NCI-H748 (cell line): ENCODE results near the gene TBX18.

Source experiments
- DNase-seq: peaks from one replicate; lab custom pipeline; 2025; ENCODE audit not compliant: unreplicated experiment; lab: John Stamatoyannopoulos, UW

The TBX18 gene

DNA sequence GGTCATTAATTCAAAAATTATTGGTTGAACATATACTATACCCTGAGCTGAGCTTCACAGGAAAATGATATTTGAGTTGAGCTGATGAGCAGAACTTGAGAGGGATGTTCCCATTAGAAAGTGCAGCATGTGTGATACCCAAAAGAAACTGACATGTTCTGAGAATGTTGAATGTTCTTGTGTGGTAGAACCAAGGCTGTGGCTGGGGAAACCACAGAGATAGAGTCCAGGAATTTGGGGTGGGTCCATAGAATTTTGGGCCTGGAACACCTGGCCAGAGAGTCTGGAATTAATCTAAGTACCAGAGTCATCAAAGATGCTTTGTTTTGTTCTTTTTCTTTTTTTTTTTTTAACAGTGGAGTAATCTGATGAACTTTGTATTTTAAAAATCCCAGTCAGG is 88.7 kb downstream of the TBX18 start:
- DNase-seq, result no peak

DNA sequence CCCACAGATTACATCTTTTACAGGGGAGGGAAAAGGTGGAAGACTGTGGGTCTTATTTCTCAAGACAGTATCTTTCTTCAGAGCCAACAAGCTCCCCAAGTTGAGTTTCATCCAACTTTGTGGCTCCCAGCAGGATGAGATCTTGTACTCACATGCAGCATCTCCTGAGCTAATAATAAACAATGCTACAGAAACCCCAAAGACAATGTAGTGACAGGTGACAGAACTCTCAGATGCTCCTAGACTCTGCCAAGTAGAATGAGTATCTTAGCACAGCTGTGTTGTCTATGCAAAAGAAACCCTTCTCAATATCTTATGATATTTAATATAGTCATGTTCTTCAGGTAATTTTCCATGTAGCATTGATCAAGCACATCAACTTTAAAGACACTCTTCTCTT is 90.0 kb downstream of the TBX18 start:
- no peak for DNase-seq

DNA sequence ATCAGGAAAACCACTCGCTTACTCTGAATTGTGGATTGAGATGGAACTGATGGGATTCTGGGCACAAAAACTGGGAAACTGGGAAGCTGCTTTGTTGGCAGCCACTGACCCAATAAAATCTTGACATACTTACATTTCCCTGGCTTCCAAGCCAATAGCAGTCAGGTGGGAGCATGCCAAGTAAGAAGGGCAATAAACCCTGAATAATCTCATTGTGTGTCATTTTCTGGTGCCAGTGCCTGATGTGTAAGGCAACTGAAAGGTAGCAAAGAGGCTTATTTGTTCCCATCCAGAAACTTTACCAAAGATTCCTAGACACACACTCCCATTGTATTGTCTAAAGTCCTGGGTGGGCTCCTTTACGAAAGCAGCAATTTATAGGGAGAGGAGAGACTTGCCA is 93.2 kb downstream of the TBX18 start:
- DNase-seq, result no peak

DNA sequence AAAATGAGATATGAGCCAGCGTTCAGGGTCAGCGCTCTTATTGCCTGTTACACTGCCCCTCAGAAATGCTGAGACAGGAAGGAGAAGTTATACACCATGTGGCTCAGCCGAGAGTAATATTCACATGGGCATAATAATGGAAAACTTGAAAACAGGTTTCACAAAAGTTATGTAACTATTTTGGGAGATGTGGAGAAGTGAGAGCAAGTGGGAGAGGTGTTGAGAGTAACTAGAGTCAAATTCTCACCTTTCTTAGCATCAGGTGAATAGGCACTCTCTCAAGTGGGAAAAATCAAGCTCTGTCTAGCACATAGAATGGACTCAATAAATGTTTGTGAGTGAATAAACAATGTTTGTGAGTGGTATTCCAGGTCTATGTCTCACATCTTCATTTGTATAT is 94.5 kb downstream of the TBX18 start:
- DNase-seq, result no peak

DNA sequence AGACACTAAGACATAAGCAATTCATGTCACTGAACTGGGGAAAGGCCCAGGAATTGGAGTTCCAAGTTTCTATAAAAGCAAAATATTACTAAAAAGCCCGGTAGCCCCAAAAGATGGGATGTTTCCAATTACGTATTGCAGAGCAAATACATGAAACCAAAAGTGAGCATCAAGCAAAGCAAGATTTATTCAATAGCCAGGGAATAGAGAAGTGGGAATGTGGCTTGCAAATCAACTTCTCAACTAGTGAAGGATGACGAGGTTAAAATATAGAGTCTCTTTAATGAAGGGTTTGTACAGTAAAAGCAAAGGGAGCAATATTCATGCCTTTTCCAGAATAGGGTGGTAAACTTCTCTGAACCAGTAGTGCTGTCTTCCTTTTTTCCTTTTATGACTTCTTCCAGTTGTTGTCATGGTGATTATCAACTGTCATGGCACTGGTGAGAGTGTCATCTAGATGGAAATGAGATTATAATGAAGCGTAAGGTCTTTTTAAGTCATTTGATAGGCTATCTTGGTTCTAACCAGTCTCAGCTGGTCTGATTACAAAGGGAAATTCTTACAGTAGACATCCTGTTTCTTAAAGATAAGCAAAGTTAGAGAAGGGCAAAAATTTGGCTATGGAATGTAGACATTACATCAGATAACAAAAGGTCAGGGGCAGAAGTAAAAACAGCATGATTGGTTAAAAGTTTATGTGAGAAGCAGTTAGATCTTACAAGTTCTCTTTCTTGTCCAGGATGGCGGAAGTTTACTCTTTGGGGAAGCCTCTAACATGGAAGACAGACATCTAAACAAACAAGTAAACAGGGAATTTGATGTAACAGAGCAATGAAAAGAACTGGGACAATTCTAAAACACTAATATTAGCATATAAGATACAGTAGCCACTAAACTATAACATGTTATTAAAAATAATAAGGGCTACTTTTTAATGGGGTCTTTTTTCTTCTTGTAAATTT is 96.9 kb downstream of the TBX18 start:
- DNase-seq, result no peak

DNA sequence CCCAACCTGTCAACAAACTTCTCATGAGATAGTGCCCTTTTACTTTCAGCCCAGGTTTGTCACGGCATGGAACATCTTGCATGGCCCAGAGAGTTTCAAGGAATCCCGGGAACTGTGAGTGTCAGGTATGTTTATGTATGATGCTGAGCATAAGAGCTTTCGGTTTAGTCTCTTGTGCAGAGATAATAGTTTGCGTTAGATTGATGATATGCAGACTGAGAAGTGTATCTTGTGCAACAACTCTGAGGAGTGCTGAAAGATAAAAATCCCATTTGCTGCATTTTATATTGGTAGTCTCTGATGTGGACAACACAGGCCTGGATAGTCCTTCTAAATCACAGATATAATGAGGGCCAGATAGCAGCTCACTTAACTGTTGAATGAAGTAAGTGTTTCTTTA is 99.0 kb downstream of the TBX18 start:
- DNase-seq, result no peak

DNA sequence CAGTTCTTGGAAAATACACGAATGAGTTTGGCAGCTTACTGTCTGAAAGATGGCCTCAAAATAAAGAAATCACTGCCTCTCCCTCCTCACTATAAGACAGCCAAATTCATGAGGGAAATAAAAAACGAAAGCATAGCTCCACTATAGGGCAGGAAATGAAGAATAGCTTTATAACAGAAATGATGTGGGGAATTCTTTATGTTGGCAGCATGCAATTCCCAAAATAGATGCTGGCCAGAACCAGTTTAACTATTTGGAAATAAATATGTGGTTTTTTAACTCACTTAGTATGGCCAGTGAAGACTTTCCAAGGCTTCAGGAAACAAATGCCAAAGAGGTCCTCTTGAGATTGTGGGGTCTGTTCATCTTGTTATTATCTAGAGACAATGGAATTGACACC is 100.5 kb downstream of the TBX18 start:
- no peak for DNase-seq

DNA sequence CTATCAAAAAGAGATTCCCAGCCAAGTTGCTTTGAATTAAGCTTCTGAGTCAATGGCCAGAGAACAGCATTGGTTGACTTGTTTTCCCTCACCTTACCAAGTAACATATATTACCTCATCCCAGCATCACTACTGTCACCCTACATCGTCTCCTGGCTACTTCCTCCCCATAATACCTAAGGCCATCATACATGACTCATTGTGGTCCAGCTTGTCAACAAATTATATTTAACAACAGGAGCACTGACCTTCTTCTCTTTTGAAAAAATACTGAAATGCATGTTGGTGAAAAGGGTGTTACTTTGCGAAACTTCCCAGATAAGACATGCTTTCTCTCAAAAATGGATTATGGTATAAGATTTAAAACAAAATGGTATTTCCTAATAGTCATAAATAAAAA is 106.9 kb downstream of the TBX18 start:
- no peak for DNase-seq

DNA sequence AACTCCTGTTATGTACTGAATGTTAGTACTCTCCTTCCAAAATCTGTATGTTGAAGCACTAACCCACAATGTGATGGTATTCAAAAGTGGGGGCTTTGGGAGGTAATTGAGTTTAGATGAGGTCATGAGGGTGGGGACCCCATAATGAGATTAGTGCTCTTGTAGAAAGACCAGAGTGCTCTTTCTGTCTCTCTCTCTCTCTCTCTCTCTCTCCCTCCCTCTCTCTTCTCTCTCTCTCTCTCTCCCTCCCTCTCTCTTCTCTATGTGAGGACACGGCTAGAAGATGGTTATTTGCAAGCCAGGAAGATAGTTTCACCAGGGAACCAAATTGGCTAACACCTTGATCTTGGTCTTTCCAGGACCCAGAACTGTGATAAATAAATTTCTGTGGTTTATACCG is 107.4 kb downstream of the TBX18 start:
- no peak for DNase-seq

DNA sequence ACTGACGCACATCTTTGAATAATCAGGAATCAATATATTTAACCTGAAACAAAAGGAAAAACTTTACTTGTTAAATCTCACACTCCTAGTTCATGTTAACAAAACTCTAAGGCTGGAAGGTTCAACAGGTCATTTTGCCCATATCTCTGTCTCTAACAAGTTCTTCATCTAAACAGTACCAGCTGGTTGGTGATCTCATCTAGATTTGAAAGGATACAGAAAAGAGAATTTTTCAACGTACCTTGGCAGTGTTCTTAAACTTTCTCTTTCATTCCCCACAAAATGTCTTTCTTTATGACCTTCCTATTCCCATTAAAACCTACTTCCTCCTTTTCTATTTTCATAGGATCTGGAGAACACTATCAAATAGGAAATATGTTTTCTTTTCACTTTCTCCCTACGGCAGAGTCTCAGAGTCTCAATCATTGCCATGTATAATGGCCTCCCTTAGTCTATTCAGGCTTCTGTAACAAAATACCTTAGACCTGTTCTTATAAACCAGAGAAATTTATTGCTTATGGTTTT is 111.3 kb downstream of the TBX18 start:
- DNase-seq, result no peak

DNA sequence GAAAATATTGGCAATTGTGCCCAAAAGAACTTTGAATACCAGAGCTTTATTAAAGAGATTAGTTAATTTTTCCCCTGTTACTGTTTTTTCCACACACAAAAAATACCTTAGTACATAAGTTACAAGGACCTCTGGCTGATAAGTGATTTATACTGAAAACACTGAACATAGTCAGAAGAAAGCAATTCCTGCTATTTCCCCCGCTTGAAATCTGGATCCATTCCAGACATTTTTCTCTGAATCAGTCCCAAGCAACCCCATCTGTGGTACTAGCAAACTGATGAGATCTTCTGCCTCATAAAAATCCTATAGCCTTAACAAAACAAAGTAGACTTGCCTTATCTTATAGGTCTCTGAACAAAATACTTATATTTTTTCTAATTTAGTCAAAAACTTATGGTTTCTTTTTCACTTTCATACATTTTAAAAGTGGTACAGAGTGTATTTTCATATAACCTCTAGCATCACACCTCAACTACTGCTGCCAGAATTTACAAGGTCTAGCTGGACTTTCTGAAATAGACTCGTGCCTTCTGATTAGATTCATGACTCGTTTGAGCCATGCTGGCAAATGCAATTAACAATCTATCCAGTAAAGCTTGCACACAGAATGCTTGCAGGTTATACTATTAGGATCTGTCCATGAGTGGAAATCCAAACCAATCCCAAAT is 111.9 kb downstream of the TBX18 start:
- no peak for DNase-seq

DNA sequence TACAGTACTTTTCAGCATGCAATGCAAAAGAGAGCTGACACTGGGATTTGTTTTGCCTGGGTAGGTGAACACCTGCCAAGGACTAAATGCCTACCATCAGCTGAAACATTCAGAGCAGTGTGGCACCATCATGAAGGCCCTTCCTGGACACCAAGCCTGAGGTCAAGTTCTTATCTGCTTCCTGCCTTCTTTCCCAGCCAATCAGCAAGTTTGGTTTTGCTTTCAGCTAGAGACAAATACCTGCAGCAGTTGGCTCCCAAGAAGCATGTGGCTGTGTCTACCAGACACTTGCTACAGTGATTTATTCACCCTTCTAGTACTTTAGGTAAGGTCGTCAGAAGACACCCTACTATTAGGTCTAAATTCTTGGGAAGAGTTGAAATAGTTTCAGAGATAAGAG is 112.8 kb downstream of the TBX18 start:
- DNase-seq, result no peak

DNA sequence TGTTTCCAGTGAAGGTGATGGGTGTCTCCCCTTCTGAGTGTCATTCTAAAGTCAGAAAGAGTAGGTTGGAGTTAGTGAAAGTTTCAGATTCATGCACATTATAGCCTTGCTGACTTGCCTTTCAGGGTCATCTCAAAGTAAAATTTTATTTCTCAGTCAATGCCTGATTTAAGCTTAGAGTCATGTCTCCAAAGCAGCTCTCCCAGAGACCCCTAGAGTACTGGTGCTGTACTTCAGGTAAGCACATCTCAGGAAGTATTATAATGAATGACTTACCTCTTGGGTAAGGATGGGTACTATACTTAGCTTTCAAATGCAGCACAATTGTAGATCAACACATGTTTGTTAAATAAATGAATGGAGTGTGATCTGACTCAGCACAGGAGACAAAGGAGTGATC is 116.0 kb downstream of the TBX18 start:
- DNase-seq, result no peak

DNA sequence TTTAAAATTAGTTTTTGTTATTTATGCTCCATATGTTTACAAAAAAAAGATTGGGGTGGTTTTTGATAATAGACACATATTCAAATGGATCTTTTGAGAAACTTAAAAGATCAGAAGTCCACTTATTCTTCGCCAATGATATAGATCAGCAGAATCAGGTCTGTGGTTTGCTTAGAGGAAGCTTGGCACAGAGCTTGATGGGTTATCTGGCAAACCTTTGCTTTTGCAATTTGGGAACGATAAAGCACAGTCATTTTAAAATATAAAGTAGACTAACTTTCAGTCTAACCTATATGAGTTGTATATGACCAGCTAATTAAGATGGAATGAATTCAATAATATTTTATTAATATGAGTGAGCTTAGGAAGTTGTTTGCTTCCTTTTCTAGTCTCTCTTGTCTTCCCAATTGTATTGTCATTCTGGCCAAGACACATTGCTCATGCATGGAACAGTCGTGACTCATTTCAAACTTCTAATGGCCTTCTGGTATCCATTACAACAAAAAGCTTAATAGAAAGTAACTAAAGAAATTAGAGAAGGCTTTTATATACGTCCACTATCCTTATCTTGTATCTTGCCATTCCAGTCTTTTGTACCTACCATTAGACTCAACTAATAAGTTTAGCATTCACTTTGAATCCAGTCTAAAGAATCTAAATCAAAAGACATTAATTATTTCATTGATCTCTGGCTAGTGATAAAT is 118.7 kb downstream of the TBX18 start:
- no peak for DNase-seq

DNA sequence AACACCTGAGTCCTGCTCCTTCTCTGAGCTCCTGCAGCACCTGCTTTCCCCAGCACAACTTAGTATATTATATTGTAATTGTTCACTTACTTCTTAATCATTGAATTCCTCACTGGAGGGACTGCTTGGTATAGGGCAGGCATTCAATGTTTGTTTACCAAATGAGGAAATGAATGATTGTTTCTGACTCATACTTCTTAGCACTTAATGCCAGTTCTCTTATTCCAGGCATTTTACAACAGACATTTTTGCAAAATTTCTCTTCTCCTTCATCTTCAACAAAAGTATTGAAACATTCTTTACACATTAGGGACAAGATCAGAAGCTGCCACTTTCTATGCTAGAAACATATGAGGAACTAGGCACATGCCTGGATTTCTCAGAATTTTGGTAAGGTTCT is 119.4 kb downstream of the TBX18 start:
- DNase-seq, result no peak

DNA sequence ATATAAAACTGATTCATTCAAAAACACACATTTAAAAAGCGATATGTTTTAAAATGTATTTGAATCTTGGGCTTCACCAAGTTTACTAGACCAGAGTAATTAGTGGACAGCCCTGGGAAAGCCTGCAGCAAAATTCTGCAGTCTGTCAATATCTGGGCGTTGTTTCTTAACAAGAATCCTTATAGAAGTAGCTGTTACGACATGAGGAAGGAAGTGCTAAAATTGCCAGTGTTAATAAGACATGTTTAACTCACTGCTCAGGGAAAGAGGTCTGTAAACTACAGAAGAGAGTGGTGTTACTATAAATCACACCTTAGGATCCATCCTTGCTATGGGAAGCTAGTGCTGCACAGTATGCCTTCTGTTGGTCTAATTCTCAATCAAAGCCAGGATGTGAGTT is 120.6 kb downstream of the TBX18 start:
- no peak for DNase-seq

DNA sequence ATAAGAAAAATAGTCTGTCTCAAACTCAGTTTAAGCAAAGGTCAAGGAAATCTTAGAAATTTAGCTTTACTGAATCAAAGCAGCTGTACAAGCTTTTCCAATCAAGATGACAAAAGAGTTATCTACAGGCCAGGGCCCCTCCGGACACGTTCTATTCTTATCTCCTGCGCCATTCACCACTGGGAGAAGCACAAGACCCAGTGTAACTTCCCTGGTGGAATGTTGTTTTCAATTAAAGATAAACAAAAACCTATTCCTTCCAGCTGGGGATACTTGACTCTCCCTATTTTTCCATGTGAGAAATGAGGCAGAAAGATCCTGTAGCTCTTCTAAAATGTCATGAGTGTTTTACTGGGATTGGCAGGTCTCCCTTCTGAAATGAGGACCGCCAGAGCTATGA is 123.3 kb downstream of the TBX18 start:
- no peak for DNase-seq

DNA sequence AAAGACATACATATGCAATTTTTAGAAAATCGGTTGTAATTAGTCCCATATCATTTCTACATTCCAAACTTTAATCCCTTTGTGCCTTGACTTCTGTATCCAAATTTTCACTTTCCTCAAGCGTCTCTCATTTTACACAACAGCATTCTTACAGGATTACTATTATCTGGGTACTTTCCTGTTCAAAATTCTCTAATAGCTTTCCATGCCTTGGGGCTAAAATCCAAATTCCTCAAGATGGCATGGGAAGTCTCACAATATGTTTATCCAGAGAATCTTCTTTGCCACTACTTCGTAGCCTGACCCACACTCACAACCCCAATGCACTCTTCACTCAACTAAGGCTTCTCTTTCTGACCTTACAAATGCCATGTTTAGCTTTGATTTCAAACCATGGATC is 125.0 kb downstream of the TBX18 start:
- DNase-seq, result no peak

DNA sequence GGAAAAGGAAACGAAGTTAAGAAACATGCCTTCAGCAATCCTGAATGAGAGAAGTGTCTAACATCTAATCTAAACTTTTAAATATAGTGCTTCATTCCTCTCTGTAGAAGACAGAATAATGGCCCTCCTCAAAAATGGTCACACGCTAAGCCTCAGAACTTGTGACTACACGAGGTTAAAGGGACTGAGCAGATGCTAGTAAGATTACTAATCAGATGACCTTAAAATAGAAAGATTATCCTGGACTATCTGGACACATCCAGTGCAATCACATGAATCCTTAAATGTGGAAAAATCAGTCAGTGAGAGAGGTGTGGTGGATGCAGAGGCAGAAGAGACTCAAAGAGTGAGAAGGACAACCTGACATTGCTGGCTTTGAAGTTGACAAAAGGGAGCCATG is 126.1 kb downstream of the TBX18 start:
- DNase-seq, result no peak
